HepG2 (cell line): Measurements from ENCODE around the gene PERCC1. TPM values are rescaled to one million over a fixed set of nuclear protein-coding genes. Genes with fewer than 3 reads are reported as not detected.
A peak's percentile ranks its signal among the peaks of the same experiment; 100 is the strongest.

Experiments
- EHMT2 ChIP-seq: fragments of 200-600 bp; sonication (generic); IDR thresholded peaks from 2 replicates; pipeline ENCODE4 v1.7.0; 2017; ENCODE audit warnings: antibody characterized with exemption, low read depth, low read length, borderline replicate concordance
- GABPB1 ChIP-seq: IDR thresholded peaks from 2 replicates; pipeline ENCODE4 v1.6.1; 2016; ENCODE audit warnings: mild to moderate bottlenecking, missing genetic modification reagents, moderate library complexity, missing compliant biosample characterization
- GTF2F1 ChIP-seq: fragments of 150-350 bp; IDR thresholded peaks from 2 replicates; pipeline ENCODE4 v1.6.1; 2014; ENCODE audit warnings: low read length
- HIVEP1 ChIP-seq: sonication (generic); formaldehyde crosslinking; IDR thresholded peaks from 2 replicates; pipeline ENCODE4 v1.4.0; 2020; ENCODE audit warnings: mild to moderate bottlenecking, missing genetic modification reagents
- KDM2A ChIP-seq: sonication (generic); formaldehyde crosslinking; IDR thresholded peaks from 2 replicates; pipeline ENCODE4 v1.4.0; 2020; ENCODE audit warnings: low read depth, missing genetic modification reagents, borderline replicate concordance
- KLF11 ChIP-seq: IDR thresholded peaks from 2 replicates; pipeline ENCODE4 v1.6.1; 2016; ENCODE audit warnings: missing compliant biosample characterization
- MED13 ChIP-seq: sonication (generic); formaldehyde crosslinking; IDR thresholded peaks from 2 replicates; pipeline ENCODE4 v1.5.0; 2020; ENCODE audit warnings: missing genetic modification reagents
- NCOR1 ChIP-seq: fragments of 200-600 bp; sonication (generic); IDR thresholded peaks from 2 replicates; pipeline ENCODE4 v1.7.0; 2017; ENCODE audit warnings: antibody characterized with exemption, low read length, borderline replicate concordance
- NR3C1 ChIP-seq: sonication (generic); formaldehyde crosslinking; IDR thresholded peaks from 2 replicates; pipeline ENCODE4 v1.4.0; 2020; ENCODE audit warnings: missing genetic modification reagents
- PITX1 ChIP-seq: sonication (generic); formaldehyde crosslinking; IDR thresholded peaks from 2 replicates; pipeline ENCODE4 v1.5.1; 2020; ENCODE audit warnings: mild to moderate bottlenecking, missing genetic modification reagents
- RBM39 ChIP-seq: fragments of 200-400 bp; formaldehyde crosslinking; IDR thresholded peaks from one replicate; pipeline ENCODE4 v1.6.1; 2018; ENCODE audit warnings: antibody characterized with exemption, mild to moderate bottlenecking, low read depth, low read length; ENCODE audit not compliant: poor library complexity, severe bottlenecking
- SALL2 ChIP-seq: sonication (generic); formaldehyde crosslinking; IDR thresholded peaks from 2 replicates; pipeline ENCODE4 v1.8.1; 2023; ENCODE audit warnings: mild to moderate bottlenecking, missing genetic modification reagents, inconsistent platforms
- SMARCC2 ChIP-seq: fragments of 450-650 bp; IDR thresholded peaks from 2 replicates; pipeline ENCODE4 v1.6.1; 2017; ENCODE audit warnings: antibody characterized with exemption, mild to moderate bottlenecking
- SP1 ChIP-seq, 2 experiments: fragments of 450-650 bp in 1 of 2; sonication (generic) in 1 of 2; formaldehyde crosslinking in 1 of 2; IDR thresholded peaks; 2 replicates each; pipeline versions ENCODE4 v1.4.0 to v1.6.1; 2016 to 2020; ENCODE audit warnings: missing genetic modification reagents in 1 of 2
- SP4 ChIP-seq: sonication (generic); formaldehyde crosslinking; IDR thresholded peaks from 2 replicates; pipeline ENCODE4 v1.8.1; 2023; ENCODE audit warnings: mild to moderate bottlenecking, missing genetic modification reagents
- SRSF1 ChIP-seq: fragments of 200-400 bp; formaldehyde crosslinking; optimal IDR thresholded peaks from 2 replicates; pipeline ENCODE3; 2017; ENCODE audit warnings: mild to moderate bottlenecking, low read depth, low read length, moderate library complexity
- TBL1XR1 ChIP-seq: fragments of 150-350 bp; IDR thresholded peaks from 2 replicates; pipeline ENCODE4 v1.6.1; 2014; ENCODE audit warnings: borderline replicate concordance, low read length; ENCODE audit not compliant: partially characterized antibody
- TP53 ChIP-seq: sonication (generic); formaldehyde crosslinking; conservative IDR thresholded peaks from 2 replicates; pipeline ENCODE4 v1.4.0; 2020; ENCODE audit warnings: missing genetic modification reagents
- YEATS4 ChIP-seq: sonication (generic); formaldehyde crosslinking; IDR thresholded peaks from 2 replicates; pipeline ENCODE4 v1.4.0; 2020; ENCODE audit warnings: missing genetic modification reagents, borderline replicate concordance
- ZFX ChIP-seq: sonication (generic); formaldehyde crosslinking; IDR thresholded peaks from 2 replicates; pipeline ENCODE4 v1.4.0; 2020; ENCODE audit warnings: mild to moderate bottlenecking, low read depth, missing genetic modification reagents, moderate library complexity
- ZNF317 ChIP-seq: sonication (generic); formaldehyde crosslinking; IDR thresholded peaks from 2 replicates; pipeline ENCODE4 v1.5.0; 2020; ENCODE audit warnings: mild to moderate bottlenecking, missing genetic modification reagents
- ZNF382 ChIP-seq: sonication (generic); formaldehyde crosslinking; IDR thresholded peaks from 2 replicates; pipeline ENCODE4 v1.5.0; 2020; ENCODE audit warnings: missing genetic modification reagents, mild to moderate bottlenecking, borderline replicate concordance
- ZNF543 ChIP-seq: sonication (generic); formaldehyde crosslinking; IDR thresholded peaks from 2 replicates; pipeline ENCODE4 v1.4.0; 2020; ENCODE audit warnings: mild to moderate bottlenecking, missing genetic modification reagents
- ZNF629 ChIP-seq: sonication (generic); formaldehyde crosslinking; conservative IDR thresholded peaks from 2 replicates; pipeline ENCODE4 v1.5.0; 2020; ENCODE audit warnings: missing genetic modification reagents
- ZNF652 ChIP-seq: IDR thresholded peaks from 2 replicates; pipeline ENCODE4 v1.6.1; 2016; ENCODE audit warnings: low read depth, borderline replicate concordance
- ZSCAN21 ChIP-seq: sonication (generic); formaldehyde crosslinking; IDR thresholded peaks from 2 replicates; pipeline ENCODE4 v1.8.0; 2022; ENCODE audit warnings: mild to moderate bottlenecking, missing genetic modification reagents, moderate library complexity, borderline replicate concordance
- ZSCAN25 ChIP-seq: sonication (generic); formaldehyde crosslinking; IDR thresholded peaks from 2 replicates; pipeline ENCODE4 v1.8.0; 2022; ENCODE audit warnings: mild to moderate bottlenecking, missing genetic modification reagents
- ZSCAN9 ChIP-seq: IDR thresholded peaks from 2 replicates; pipeline ENCODE4 v1.6.1; 2016; ENCODE audit warnings: borderline replicate concordance
- polyA plus RNA-seq, 8 experiments: library from polyadenylated mRNA; depleted of rRNA in 3 of 8; stranded (reverse) in 7 of 8; unstranded in 1 of 8; fragments of >200 nt; fragmentation: Illumina TruSeq in 4 of 8; extraction: Trizol in 4 of 8; gene quantifications; 2 replicates each; pipeline versions ENCODE4 v1.2.1 to v1.2.3, GENCODE V29; 2011 to 2016; ENCODE audit warnings: low read depth in 4 of 8, missing spikeins in 1 of 8, mixed read lengths in 1 of 8; ENCODE audit not compliant: insufficient read depth in 1 of 8
- total RNA-seq, 5 experiments: library from RNA; depleted of rRNA; stranded (reverse); fragments of >200 nt; fragmentation: Illumina TruSeq; extraction: Trizol; gene quantifications; 2 replicates each; pipeline ENCODE4 v1.2.3, GENCODE V29; 2016; ENCODE audit warnings: low read depth in 1 of 5
- TF ChIP-seq, protein P1 (sequence below): sonication (generic); formaldehyde crosslinking; conservative IDR thresholded peaks from 2 replicates; pipeline ENCODE4 v1.4.0; 2020; ENCODE audit warnings: missing genetic modification reagents
- TF ChIP-seq, protein P2 (sequence below): IDR thresholded peaks from 2 replicates; pipeline ENCODE4 v1.6.1; 2016

PERCC1 gene
- total and polyA plus RNA-seq, 2 of the 13 experiments (the other 11 are each of a cell fraction or from before 2014, with no cell fraction given): 0.15 TPM; not detected in 1

DNA sequence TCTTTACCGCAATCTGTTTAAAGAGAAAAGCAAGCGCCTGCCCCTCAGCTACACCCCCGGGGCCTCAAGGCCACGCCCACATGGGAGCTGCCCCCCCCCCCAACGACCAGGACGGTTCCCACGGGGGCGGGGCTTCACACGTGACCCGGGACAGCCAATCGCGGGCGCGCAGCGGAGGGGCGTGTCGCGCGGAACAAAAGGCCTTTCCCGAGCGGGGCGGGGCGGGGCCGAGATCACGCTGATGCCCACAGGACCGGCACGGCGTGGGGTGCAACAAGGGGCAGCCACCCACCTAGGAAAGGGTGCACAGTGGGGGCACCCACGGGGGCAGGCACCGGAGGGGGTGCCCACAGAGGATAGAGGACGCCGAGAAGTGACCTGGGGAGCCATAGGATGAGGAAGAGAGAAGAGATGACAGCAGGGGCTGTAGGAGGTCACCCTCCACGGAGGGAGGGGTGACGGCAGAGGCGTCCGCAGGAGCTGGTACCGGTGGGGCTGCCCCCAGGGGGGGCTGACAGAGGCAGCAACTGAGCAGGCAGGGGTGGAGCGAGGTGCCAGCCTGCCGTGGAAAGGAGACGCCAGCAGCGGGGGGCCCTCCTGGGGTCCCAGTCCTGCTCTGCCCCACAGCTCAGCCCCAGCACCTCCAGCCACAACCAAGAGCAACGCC, 22.6 kb upstream of the PERCC1 start (continued):
- 0 out of 2 replicates have a peak, but pooled peaks have one; percentile 45 for TF ChIP-seq ZFX (CRISPR knock-in tag)
- TF ChIP-seq ZNF652 (CRISPR knock-in tag): no peak
- TF ChIP-seq ZNF382 (CRISPR knock-in tag): no peak
- TF ChIP-seq ZSCAN21 (CRISPR knock-in tag): no peak
- peak; percentile 65 for TF ChIP-seq HIVEP1 (CRISPR knock-in tag)
- TF ChIP-seq KLF11 (CRISPR knock-in tag): peak; percentile 71; the same call in 1 of the 2 replicates
- no peak for TF ChIP-seq SMARCC2
- TF ChIP-seq, protein P1, sequence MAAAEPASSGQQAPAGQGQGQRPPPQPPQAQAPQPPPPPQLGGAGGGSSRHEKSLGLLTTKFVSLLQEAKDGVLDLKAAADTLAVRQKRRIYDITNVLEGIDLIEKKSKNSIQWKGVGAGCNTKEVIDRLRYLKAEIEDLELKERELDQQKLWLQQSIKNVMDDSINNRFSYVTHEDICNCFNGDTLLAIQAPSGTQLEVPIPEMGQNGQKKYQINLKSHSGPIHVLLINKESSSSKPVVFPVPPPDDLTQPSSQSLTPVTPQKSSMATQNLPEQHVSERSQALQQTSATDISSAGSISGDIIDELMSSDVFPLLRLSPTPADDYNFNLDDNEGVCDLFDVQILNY (CRISPR knock-in tag): no peak
- no peak for TF ChIP-seq MED13
- 0 out of 2 replicates have a peak, but pooled peaks have one; percentile 32 for TF ChIP-seq ZNF543 (CRISPR knock-in tag)
- TF ChIP-seq RBM39: peak; percentile 33
- TF ChIP-seq GTF2F1: no peak
- TF ChIP-seq PITX1: peak; percentile 53; the same call in 1 of the 2 replicates
- TF ChIP-seq YEATS4: no peak
- TF ChIP-seq ZSCAN9 (CRISPR knock-in tag): no peak
- TF ChIP-seq TP53: no peak
- no peak for TF ChIP-seq ZNF317 (CRISPR knock-in tag)
- no peak for TF ChIP-seq ZNF629 (CRISPR knock-in tag)
- TF ChIP-seq, protein P2, sequence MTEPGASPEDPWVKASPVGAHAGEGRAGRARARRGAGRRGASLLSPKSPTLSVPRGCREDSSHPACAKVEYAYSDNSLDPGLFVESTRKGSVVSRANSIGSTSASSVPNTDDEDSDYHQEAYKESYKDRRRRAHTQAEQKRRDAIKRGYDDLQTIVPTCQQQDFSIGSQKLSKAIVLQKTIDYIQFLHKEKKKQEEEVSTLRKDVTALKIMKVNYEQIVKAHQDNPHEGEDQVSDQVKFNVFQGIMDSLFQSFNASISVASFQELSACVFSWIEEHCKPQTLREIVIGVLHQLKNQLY (CRISPR knock-in tag): peak; percentile 29; the same call in 1 of the 2 replicates
- no peak for TF ChIP-seq SP1 (IDR thresholded peaks at IDR 0.05)
- peak; percentile 93 for TF ChIP-seq SP1 (CRISPR knock-in tag; IDR thresholded peaks at IDR 0.05)
- no peak for TF ChIP-seq ZSCAN25 (CRISPR knock-in tag)
- TF ChIP-seq NCOR1: peak; percentile 49; the same call in 1 of the 2 replicates
- no peak for TF ChIP-seq SALL2 (CRISPR knock-in tag)
- no peak for TF ChIP-seq TBL1XR1
- peak; percentile 90 for TF ChIP-seq KDM2A (CRISPR knock-in tag)
- peak; percentile 97 for TF ChIP-seq SRSF1
- no peak for TF ChIP-seq EHMT2
- no peak for TF ChIP-seq NR3C1 (CRISPR knock-in tag)
- TF ChIP-seq GABPB1 (CRISPR knock-in tag): peak; percentile 77
- TF ChIP-seq SP4 (CRISPR knock-in tag): peak; percentile 91
